Measurements from ENCODE around the gene IRX4.

The IRX4 gene

GRCh38 chr5:1834022-1834551, 48.6 kb downstream of the IRX4 start:
- DNase-seq: no peak

GRCh38 chr5:1833264-1834021, 49.3 kb downstream of the IRX4 start:
- DNase-seq: no peak

GRCh38 chr5:1832511-1833250, 50.0 kb downstream of the IRX4 start:
- DNase-seq: no peak

GRCh38 chr5:1831677-1832313, 50.9 kb downstream of the IRX4 start:
- DNase-seq: no peak

GRCh38 chr5:1831257-1831656, 51.5 kb downstream of the IRX4 start:
- no peak for DNase-seq

GRCh38 chr5:1830571-1831228, 52.0 kb downstream of the IRX4 start:
- no peak for DNase-seq

- no peak for DNase-seq
Observed at GRCh38 chr5:1827886-1828397, 54.8 kb downstream of the IRX4 start.

Measured in NCI-H146 (cell line).